CD14-positive monocyte (primary cell): Measurements from ENCODE around the gene NCBP3. TPM values are rescaled to one million over a fixed set of nuclear protein-coding genes. Genes with fewer than 3 reads are reported as not detected.

ENCODE experiments used
- DNase-seq, 3 donors: peaks; one replicate each; pipeline ENCODE4 v3.0.0-alpha.2; 2011 to 2022
- H2AFZ ChIP-seq: 2 replicates; pipeline ENCODE4 v1.6.0; 2012; ENCODE audit warnings: mild to moderate bottlenecking, low read depth, low read length, inconsistent platforms; ENCODE audit not compliant: insufficient read depth, poor library complexity, severe bottlenecking
- H3K27ac ChIP-seq, 2 donors: 1 replicate in 1 of 2; 2 replicates in 1 of 2; pipeline ENCODE4 v1.5.1; 2012 to 2013; ENCODE audit warnings: low read length in 2 of 2, control low read depth in 1 of 2, inconsistent platforms in 1 of 2, low read depth in 1 of 2, mild to moderate bottlenecking in 1 of 2
- H3K27me3 ChIP-seq, 2 donors: one replicate each; pipeline versions ENCODE4 v1.6.0 to v1.6.1; 2011 to 2013; ENCODE audit warnings: low read length in 2 of 2; ENCODE audit not compliant: control insufficient read depth in 2 of 2, insufficient read depth in 2 of 2
- H3K36me3 ChIP-seq, 2 donors: replicated peaks in 1 of 2; 1 replicate in 1 of 2; 2 replicates in 1 of 2; pipeline versions ENCODE4 v1.5.1 to v1.6.1; 2012 to 2013; ENCODE audit warnings: low read length in 2 of 2, control low read depth in 1 of 2, inconsistent platforms in 1 of 2, mild to moderate bottlenecking in 1 of 2; ENCODE audit not compliant: insufficient read depth in 2 of 2, control insufficient read depth in 1 of 2
- H3K4me1 ChIP-seq, 2 donors: 1 replicate in 1 of 2; 2 replicates in 1 of 2; pipeline versions ENCODE4 v1.5.1 to v1.6.1; 2012 to 2013; ENCODE audit warnings: low read length in 2 of 2, control low read depth in 1 of 2, inconsistent platforms in 1 of 2, mild to moderate bottlenecking in 1 of 2, moderate library complexity in 1 of 2; ENCODE audit not compliant: insufficient read depth in 2 of 2, control insufficient read depth in 1 of 2
- H3K4me2 ChIP-seq: replicated peaks from 2 replicates; pipeline ENCODE3; 2012; ENCODE audit warnings: low read length, moderate library complexity, mild to moderate bottlenecking; ENCODE audit not compliant: poor library complexity, severe bottlenecking; ENCODE audit errors: extremely low read depth
- H3K4me3 ChIP-seq, 3 experiments: fragments of 200-600 bp in 1 of 3; sonication (generic) in 1 of 3; replicated peaks in 1 of 3; 1 replicate in 2 of 3; 2 replicates in 1 of 3; pipeline ENCODE4 v1.5.1; 2011 to 2013; ENCODE audit warnings: low read length in 3 of 3, mild to moderate bottlenecking in 3 of 3, control low read depth in 2 of 3, low read depth in 2 of 3, inconsistent platforms in 1 of 3, moderate library complexity in 1 of 3
- H3K79me2 ChIP-seq: 2 replicates; pipeline ENCODE4 v1.6.0; 2012; ENCODE audit warnings: mild to moderate bottlenecking, control low read depth, inconsistent platforms, low read length, moderate library complexity; ENCODE audit not compliant: insufficient read depth
- H3K9ac ChIP-seq: 2 replicates; pipeline ENCODE4 v1.6.0; 2017; ENCODE audit warnings: low read length, mild to moderate bottlenecking; ENCODE audit not compliant: insufficient read depth, poor library complexity, severe bottlenecking
- H3K9me3 ChIP-seq, 2 donors: replicated peaks in 1 of 2; 1 replicate in 1 of 2; 2 replicates in 1 of 2; pipeline versions ENCODE4 v1.5.1 to v1.6.1; 2012 to 2013; ENCODE audit warnings: low read length in 2 of 2, control low read depth in 1 of 2; ENCODE audit not compliant: control insufficient read depth in 1 of 2, insufficient read depth in 1 of 2
- H4K20me1 ChIP-seq: 2 replicates; pipeline ENCODE4 v1.6.0; 2012; ENCODE audit warnings: mild to moderate bottlenecking, low read length, control low read depth, moderate library complexity; ENCODE audit not compliant: insufficient read depth
- H3K27ac Mint-ChIP-seq, 7 donors: one replicate each; pipeline ENCODE4 v1.8.0; 2020; ENCODE audit warnings: mild to moderate bottlenecking in 7 of 7, mixed read lengths in 7 of 7, moderate library complexity in 6 of 7, inconsistent platforms in 2 of 7
- H3K27me3 Mint-ChIP-seq, 3 donors: one replicate each; pipeline ENCODE4 v1.8.0; 2021 to 2022; ENCODE audit warnings: low read depth in 3 of 3, mild to moderate bottlenecking in 3 of 3, mixed read lengths in 3 of 3, moderate library complexity in 3 of 3, inconsistent platforms in 1 of 3
- H3K36me3 Mint-ChIP-seq, 2 donors: one replicate each; pipeline ENCODE4 v1.8.0; 2020; ENCODE audit warnings: mixed read lengths in 2 of 2, inconsistent platforms in 1 of 2, mild to moderate bottlenecking in 1 of 2
- H3K4me1 Mint-ChIP-seq: one replicate; pipeline ENCODE4 v1.8.0; 2020; ENCODE audit warnings: mild to moderate bottlenecking, mixed read lengths
- H3K4me3 Mint-ChIP-seq, 2 donors: one replicate each; pipeline ENCODE4 v1.8.0; 2020; ENCODE audit warnings: mild to moderate bottlenecking in 2 of 2, mixed read lengths in 2 of 2, moderate library complexity in 1 of 2
- H3K9me3 Mint-ChIP-seq, 7 donors: one replicate each; pipeline ENCODE4 v1.8.0; 2020 to 2022; ENCODE audit warnings: mixed read lengths in 7 of 7, mild to moderate bottlenecking in 6 of 7, moderate library complexity in 6 of 7, inconsistent platforms in 2 of 7
- CTCF ChIP-seq: fragments of 200-600 bp; IDR thresholded peaks from one replicate; pipeline ENCODE4 v1.8.0; 2022; ENCODE audit warnings: antibody characterized with exemption, mild to moderate bottlenecking
- WGBS: methylation state at CpG from one replicate; pipeline ENCODE4 v1.1.5; 2013; ENCODE audit warnings: missing lambda C conversion rate; ENCODE audit not compliant: insufficient coverage; 5-methylcytosine and 5-hydroxymethylcytosine counted together
- intact Hi-C, 2 donors: fragments of 100-400 bp; cut with micrococcal nuclease; formaldehyde crosslinking; loops; one replicate each; pipeline versions ENCODE4 v1.15.0 to v1.15.1; 2023
- polyA plus RNA-seq, 3 donors: library from polyadenylated mRNA; depleted of rRNA in 1 of 3; unstranded in 2 of 3; stranded (reverse) in 1 of 3; fragments of 300-500 nt in 2 of 3; fragments of >200 nt in 1 of 3; fragmentation: Illumina TruSeq in 2 of 3; gene quantifications; 1 replicate in 2 of 3; 2 replicates in 1 of 3; pipeline ENCODE4 v1.2.3, GENCODE V29; 2012 to 2021

Gene NCBP3
- polyA plus RNA-seq, 3 donors, result 4.9 to 19.0 (median 8.5) TPM

- peaks cover 56 to 66% of the 10 kb centered on the region in 2 donors for H3K4me1 ChIP-seq
- H3K9ac ChIP-seq, result peak overlapping the region; percentile 40
- peaks cover 11 to 17% of the 10 kb centered on the region in 2 donors for H3K36me3 ChIP-seq
- peak overlapping the region; percentile 62 for H3K4me2 ChIP-seq
- intact Hi-C loops, result no loop called here
- peak overlapping the region; percentile 62 to 90 for H3K4me3 Mint-ChIP-seq
- H3K27me3 ChIP-seq, result no peaks in the 10 kb centered on the region
- H3K4me1 Mint-ChIP-seq, result peaks cover 53% of the 10 kb centered on the region
- peak overlapping the region; percentile 81 to 97 (median 90) for H3K27ac Mint-ChIP-seq
- WGBS, result 13% methylated on average over 10 of the region's 10 CpGs
- no peak overlapping the region for H2AFZ ChIP-seq
- DNase-seq, result peak; percentile 81 to 86 (median 84)
- no peaks in the 10 kb centered on the region for H4K20me1 ChIP-seq
- no peak for TF ChIP-seq CTCF
- H3K9me3 ChIP-seq, result no peaks in the 10 kb centered on the region
- H3K9me3 Mint-ChIP-seq, result peaks cover 0 to 2% (median 0%) of the 10 kb centered on the region in 7 donors
- peak overlapping the region in 1 of 3 experiments; percentile 67 for H3K4me3 ChIP-seq
- H3K36me3 Mint-ChIP-seq, result peaks cover 36 to 42% of the 10 kb centered on the region in 2 donors
- peak overlapping the region; percentile 66 to 76 for H3K27ac ChIP-seq
- H3K27me3 Mint-ChIP-seq, result peaks cover 8 to 19% (median 9%) of the 10 kb centered on the region in 3 donors
- H3K79me2 ChIP-seq, result no peaks in the 10 kb centered on the region
Measured at GRCh38 chr17:3886776-3887175, 40.7 kb upstream of the NCBP3 start.

- Histone ChIP-seq H3K27me3 (no peaks in the 10 kb centered on the region), H3K9ac (no peak overlapping the region), H3K9me3 (no peaks in the 10 kb centered on the region), H3K79me2 (no peaks in the 10 kb centered on the region), H3K27ac (no peak overlapping the region), H4K20me1 (no peaks in the 10 kb centered on the region), H3K4me3 (peak overlapping the region in 1 of 3 experiments; percentile 67), H2AFZ (no peak overlapping the region), H3K4me2 (peak overlapping the region; percentile 15), H3K36me3 (peaks cover 11 to 17% of the 10 kb centered on the region in 2 donors), H3K4me1 (peaks cover 48 to 58% of the 10 kb centered on the region in 2 donors)
- DNase-seq, result peak in 2 of 3 donors; percentile 31 to 35
- WGBS, result 70% methylated on average over 3 of the region's 4 CpGs
- TF ChIP-seq CTCF, result no peak
- H3K4me3 Mint-ChIP-seq, result peak overlapping the region; percentile 62 to 90
- H3K27ac Mint-ChIP-seq, result peak overlapping the region in 5 of 7 donors; percentile 61 to 97 (median 90)
- H3K27me3 Mint-ChIP-seq, result peaks cover 1 to 13% (median 5%) of the 10 kb centered on the region in 3 donors
- H3K9me3 Mint-ChIP-seq, result peaks cover 0 to 2% (median 0%) of the 10 kb centered on the region in 7 donors
- H3K36me3 Mint-ChIP-seq, result peaks cover 35 to 43% of the 10 kb centered on the region in 2 donors
- peaks cover 45% of the 10 kb centered on the region for H3K4me1 Mint-ChIP-seq
- intact Hi-C loops, result no loop called here
Measured at GRCh38 chr17:3885970-3886369, 39.9 kb upstream of the NCBP3 start.
